H9 (cell line): ENCODE measurements around the gene CDH23. TPM values are rescaled to one million over a fixed set of nuclear protein-coding genes. Genes with fewer than 3 reads are reported as not detected.

Experiments
- DNase-seq: peaks from one replicate; pipeline ENCODE4 v3.0.0-alpha.2; 2017
- H2AFZ ChIP-seq: one replicate; pipeline ENCODE4 v1.6.1; 2013; ENCODE audit warnings: mild to moderate bottlenecking, low read length, control low read depth, moderate library complexity
- H2AK5ac ChIP-seq: 2 replicates; pipeline ENCODE4 v1.6.1; 2013; ENCODE audit warnings: low read length, control low read depth, mixed read lengths; ENCODE audit not compliant: insufficient read length
- H2BK120ac ChIP-seq: one replicate; pipeline ENCODE4 v1.6.1; 2013; ENCODE audit warnings: low read depth, mild to moderate bottlenecking, low read length, control low read depth, inconsistent platforms; ENCODE audit not compliant: poor library complexity, severe bottlenecking
- H2BK12ac ChIP-seq: 2 replicates; pipeline ENCODE4 v1.6.1; 2013; ENCODE audit warnings: low read length, control low read depth, mixed read lengths, low read depth; ENCODE audit not compliant: insufficient read length
- H2BK15ac ChIP-seq: 2 replicates; pipeline ENCODE4 v1.6.1; 2013; ENCODE audit warnings: low read depth, low read length, control low read depth
- H2BK20ac ChIP-seq: one replicate; pipeline ENCODE4 v1.6.1; 2013; ENCODE audit warnings: low read depth, mild to moderate bottlenecking, low read length, control low read depth, inconsistent platforms; ENCODE audit not compliant: poor library complexity, severe bottlenecking
- H2BK5ac ChIP-seq: 2 replicates; pipeline ENCODE4 v1.6.1; 2013; ENCODE audit warnings: low read length, control low read depth, mixed read lengths; ENCODE audit not compliant: insufficient read length
- H3K14ac ChIP-seq: 2 replicates; pipeline ENCODE4 v1.6.1; 2013; ENCODE audit warnings: low read length, control low read depth; ENCODE audit not compliant: insufficient read depth
- H3K18ac ChIP-seq: 2 replicates; pipeline ENCODE4 v1.6.1; 2013; ENCODE audit warnings: low read depth, mild to moderate bottlenecking, mixed read lengths, low read length, control low read depth; ENCODE audit not compliant: insufficient read length
- H3K23ac ChIP-seq: 2 replicates; pipeline ENCODE4 v1.6.1; 2013; ENCODE audit warnings: low read length, control low read depth, mixed read lengths, low read depth; ENCODE audit not compliant: insufficient read length
- H3K23me2 ChIP-seq: 2 replicates; pipeline ENCODE4 v1.6.1; 2013; ENCODE audit warnings: low read depth, mild to moderate bottlenecking, mixed read lengths, low read length, control low read depth; ENCODE audit not compliant: insufficient read length, poor library complexity, severe bottlenecking
- H3K27ac ChIP-seq: 2 replicates; pipeline ENCODE4 v1.5.1; 2013; ENCODE audit warnings: low read length, control low read depth, mixed read lengths, low read depth; ENCODE audit not compliant: insufficient read length
- H3K27me3 ChIP-seq: 2 replicates; pipeline ENCODE4 v1.6.1; 2013; ENCODE audit warnings: low read length, control low read depth, inconsistent platforms; ENCODE audit not compliant: insufficient read depth
- H3K4ac ChIP-seq: 2 replicates; pipeline ENCODE4 v1.6.1; 2013; ENCODE audit warnings: low read depth, mild to moderate bottlenecking, control low read depth, inconsistent platforms, low read length, moderate library complexity
- H3K4me1 ChIP-seq: 2 replicates; pipeline ENCODE4 v1.6.1; 2013; ENCODE audit warnings: low read length, control low read depth, inconsistent platforms; ENCODE audit not compliant: insufficient read depth
- H3K4me2 ChIP-seq: 2 replicates; pipeline ENCODE4 v1.6.1; 2013; ENCODE audit warnings: low read length, control low read depth, mixed read lengths; ENCODE audit not compliant: insufficient read length, insufficient read depth
- H3K56ac ChIP-seq: 2 replicates; pipeline ENCODE4 v1.6.1; 2013; ENCODE audit warnings: low read depth, mild to moderate bottlenecking, mixed read lengths, low read length, control low read depth; ENCODE audit not compliant: insufficient read length
- H3K79me1 ChIP-seq: 2 replicates; pipeline ENCODE4 v1.6.1; 2013; ENCODE audit warnings: low read depth, mild to moderate bottlenecking, moderate library complexity, low read length, control low read depth, inconsistent platforms; ENCODE audit not compliant: insufficient read depth, poor library complexity, severe bottlenecking
- H3K79me2 ChIP-seq: 2 replicates; pipeline ENCODE4 v1.6.1; 2013; ENCODE audit warnings: low read length, control low read depth, inconsistent platforms; ENCODE audit not compliant: insufficient read depth
- H3K9ac ChIP-seq: 2 replicates; pipeline ENCODE4 v1.6.1; 2013; ENCODE audit warnings: low read length, control low read depth, mixed read lengths; ENCODE audit not compliant: insufficient read length; ENCODE audit errors: extremely low read depth
- H3K9me3 ChIP-seq: one replicate; pipeline ENCODE4 v1.6.1; 2013; ENCODE audit warnings: low read depth, low read length, inconsistent platforms; ENCODE audit not compliant: control insufficient read depth
- H3T11ph ChIP-seq: one replicate; pipeline ENCODE4 v1.6.1; 2013; ENCODE audit warnings: mild to moderate bottlenecking, low read length, control low read depth, inconsistent platforms
- H4K20me1 ChIP-seq: one replicate; pipeline ENCODE4 v1.6.1; 2013; ENCODE audit not compliant: control insufficient read depth, insufficient read length, insufficient read depth
- H4K5ac ChIP-seq: 2 replicates; pipeline ENCODE4 v1.6.1; 2013; ENCODE audit warnings: low read depth, mild to moderate bottlenecking, mixed read lengths, low read length, control low read depth; ENCODE audit not compliant: insufficient read length
- H4K8ac ChIP-seq: replicated peaks from 2 replicates; pipeline ENCODE4 v1.6.1; 2013; ENCODE audit warnings: low read length, control low read depth, mixed read lengths, low read depth; ENCODE audit not compliant: insufficient read length
- H4K91ac ChIP-seq: 2 replicates; pipeline ENCODE4 v1.6.1; 2013; ENCODE audit warnings: low read depth, mild to moderate bottlenecking, moderate library complexity, mixed read lengths, low read length, control low read depth; ENCODE audit not compliant: insufficient read length
- H3K27ac Mint-ChIP-seq, 3 experiments: 2 replicates in 2 of 3; 3 replicates in 1 of 3; pipeline ENCODE4 v1.8.0; 2020 to 2021; ENCODE audit warnings: mixed read lengths in 3 of 3, mild to moderate bottlenecking in 1 of 3, moderate library complexity in 1 of 3
- H3K27me3 Mint-ChIP-seq: 2 replicates; pipeline ENCODE4 v1.8.0; 2021; ENCODE audit warnings: low read depth, mild to moderate bottlenecking, moderate library complexity, mixed read lengths
- H3K36me3 Mint-ChIP-seq, 3 experiments: 2 replicates in 2 of 3; 3 replicates in 1 of 3; pipeline ENCODE4 v1.8.0; 2020 to 2021; ENCODE audit warnings: low read depth in 3 of 3, mixed read lengths in 3 of 3; ENCODE audit not compliant: insufficient read depth in 1 of 3
- H3K4me1 Mint-ChIP-seq, 2 experiments: 2 replicates each; pipeline ENCODE4 v1.8.0; 2020; ENCODE audit warnings: mixed read lengths in 2 of 2
- H3K4me3 Mint-ChIP-seq, 2 experiments: 2 replicates in 1 of 2; 3 replicates in 1 of 2; pipeline ENCODE4 v1.8.0; 2020 to 2021; ENCODE audit warnings: mild to moderate bottlenecking in 2 of 2, mixed read lengths in 2 of 2, moderate library complexity in 1 of 2
- H3K9me3 Mint-ChIP-seq, 2 experiments: 2 replicates in 1 of 2; 3 replicates in 1 of 2; pipeline ENCODE4 v1.8.0; 2020; ENCODE audit warnings: mild to moderate bottlenecking in 2 of 2, mixed read lengths in 2 of 2, moderate library complexity in 1 of 2
- CTCF ChIP-seq: fragments of 200-600 bp; sonication (generic); conservative IDR thresholded peaks from 3 replicates; pipeline ENCODE4 v1.8.0; 2021; ENCODE audit warnings: antibody characterized with exemption, mild to moderate bottlenecking
- WGBS: extraction: QIAGEN DNeasy Blood & Tissue Kit; methylation state at CpG from one replicate; pipeline ENCODE4 v1.1.7; 2013; ENCODE audit warnings: missing lambda C conversion rate, low lambda C conversion rate, mixed read lengths; ENCODE audit not compliant: insufficient read length; ENCODE audit errors: extremely low coverage; 5-methylcytosine and 5-hydroxymethylcytosine counted together
- total RNA-seq: library from RNA; stranded (reverse); gene quantifications from 2 replicates; pipeline ENCODE4 v1.2.1, GENCODE V29; 2021

The CDH23 gene
- total RNA-seq, 1 experiment from 2014 or later: 2.1 TPM

GRCh38 chr10:71658467-71658745 is 261.7 kb downstream of the CDH23 start:
- no peak overlapping the region for H3K4ac ChIP-seq
- H2BK12ac ChIP-seq: no peak overlapping the region
- no peak overlapping the region for H2AK5ac ChIP-seq
- peaks cover 84% of the 10 kb centered on the region for H3K27me3 Mint-ChIP-seq
- no peak overlapping the region for H3K9ac ChIP-seq
- H3K9me3 Mint-ChIP-seq: peaks cover 2 to 8% of the 10 kb centered on the region in 2 experiments; a peak in 1 of 5 replicates
- peaks cover 0 to 5% (median 0%) of the 10 kb centered on the region in 3 experiments; a peak in 2 of 7 replicates for H3K36me3 Mint-ChIP-seq
- no peak overlapping the region for H3T11ph ChIP-seq
- H2BK15ac ChIP-seq: no peak overlapping the region
- H4K5ac ChIP-seq: no peak overlapping the region
- no peak overlapping the region for H2BK120ac ChIP-seq
- peaks cover 73 to 82% of the 10 kb centered on the region in 2 experiments for H3K4me1 Mint-ChIP-seq
- H3K4me1 ChIP-seq: peaks cover 21% of the 10 kb centered on the region; the same call in 1 of the 2 replicates
- no peak overlapping the region for H3K56ac ChIP-seq
- no peak overlapping the region for H2BK20ac ChIP-seq
- no peak overlapping the region for H2AFZ ChIP-seq
- H4K20me1 ChIP-seq: no peaks in the 10 kb centered on the region
- H3K79me2 ChIP-seq: no peaks in the 10 kb centered on the region
- no peak for TF ChIP-seq CTCF
- no peak overlapping the region for H4K8ac ChIP-seq
- DNase-seq: no peak
- no peak overlapping the region for H3K18ac ChIP-seq
- H3K4me2 ChIP-seq: peak overlapping the region; percentile 16
- H4K91ac ChIP-seq: no peak overlapping the region
- H3K27me3 ChIP-seq: peaks cover 2% of the 10 kb centered on the region; the same call in 1 of the 2 replicates
- WGBS: no CpG with 5 or more reads among the region's 8 CpGs
- H3K27ac ChIP-seq: no peak overlapping the region
- peak overlapping the region; percentile 44 to 61 for H3K4me3 Mint-ChIP-seq
- H2BK5ac ChIP-seq: no peak overlapping the region
- no peaks in the 10 kb centered on the region for H3K9me3 ChIP-seq
- no peak overlapping the region for H3K14ac ChIP-seq
- H3K27ac Mint-ChIP-seq: peak overlapping the region in 1 of 3 experiments; percentile 75; a peak in 1 of 7 replicates
- no peaks in the 10 kb centered on the region for H3K79me1 ChIP-seq
- H3K23me2 ChIP-seq: no peaks in the 10 kb centered on the region
- no peak overlapping the region for H3K23ac ChIP-seq
